ENCODE measurements around the gene HRK.
A peak's percentile ranks its signal among the peaks of the same experiment; 100 is the strongest.
"Not testable (repeated sequence)": the region's sequence is repeated elsewhere in the genome, so short reads cannot be mapped to it uniquely, and the experiment has no call there.

The HRK gene

DNA sequence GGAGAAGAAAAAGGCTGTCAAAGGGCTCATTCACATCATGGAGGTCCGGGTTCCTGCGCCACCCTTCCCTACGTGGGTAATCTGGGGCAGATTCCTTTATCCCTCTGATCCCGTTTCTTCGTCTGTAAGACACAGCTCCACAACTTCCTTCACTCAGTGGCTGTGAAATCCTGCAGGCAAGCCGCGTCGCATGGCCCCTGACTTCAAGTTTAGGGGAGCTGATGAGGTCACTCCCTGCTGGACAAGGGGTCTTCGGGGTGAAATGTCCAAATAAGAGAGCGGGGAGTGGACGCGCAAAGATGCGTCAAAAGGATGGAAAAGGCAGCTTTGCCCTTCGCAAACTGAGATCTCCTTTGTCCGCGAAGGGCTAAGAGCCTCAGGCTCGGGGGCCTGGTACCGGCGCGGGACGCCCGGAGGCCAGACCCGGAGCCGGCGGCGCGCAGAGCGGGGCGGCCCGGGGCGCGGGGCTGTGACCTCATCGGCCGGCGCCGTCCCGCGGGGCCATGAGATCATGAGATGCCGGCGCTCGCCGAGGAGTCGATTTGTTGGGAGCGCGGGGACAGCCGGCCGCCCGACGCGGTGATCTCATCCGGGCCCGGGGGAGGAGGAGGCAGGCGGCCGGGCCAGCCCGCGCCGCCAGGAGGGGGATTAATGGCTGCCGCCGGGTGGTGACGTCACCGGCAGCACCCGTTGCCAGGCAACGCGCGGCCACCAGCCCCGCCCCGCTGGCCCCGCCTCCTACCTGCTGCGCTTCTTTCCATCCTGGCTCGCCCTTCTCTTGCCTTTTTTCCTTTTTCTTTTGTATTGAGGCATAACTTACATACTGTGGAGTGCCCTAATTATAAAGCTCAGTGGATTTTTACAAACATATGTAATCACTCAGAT lies 62.1 kb downstream of the HRK start:
- peak; percentile 74 for DNase-seq (ENCODE audit: low read depth)

DNA sequence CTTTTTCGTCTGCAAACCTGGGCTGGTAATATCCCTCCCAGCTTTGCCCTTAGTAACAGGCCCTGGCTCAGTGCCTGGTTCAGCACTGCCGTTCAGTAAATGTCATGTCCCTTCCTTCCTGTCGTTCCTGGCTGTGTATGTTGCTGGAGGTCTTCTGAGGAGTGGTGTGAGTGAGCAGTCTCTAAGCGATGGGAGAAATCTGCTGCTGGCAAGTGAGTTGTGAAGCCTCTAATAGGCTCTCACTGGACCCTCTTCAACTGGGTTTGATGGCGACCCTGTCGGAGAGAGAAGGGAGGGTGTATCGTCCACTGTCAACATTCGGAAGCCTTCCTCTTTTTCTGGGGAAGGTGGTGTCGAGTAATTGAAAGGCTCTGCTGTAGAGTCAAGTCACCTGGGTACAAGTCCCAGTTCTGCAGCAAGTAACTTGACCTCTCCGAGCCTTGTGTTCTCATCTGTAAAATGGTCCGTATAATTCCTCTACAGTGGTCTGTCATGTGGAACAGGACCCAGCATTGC lies 62.8 kb downstream of the HRK start:
- no peak for DNase-seq (ENCODE audit: low read depth)

DNA sequence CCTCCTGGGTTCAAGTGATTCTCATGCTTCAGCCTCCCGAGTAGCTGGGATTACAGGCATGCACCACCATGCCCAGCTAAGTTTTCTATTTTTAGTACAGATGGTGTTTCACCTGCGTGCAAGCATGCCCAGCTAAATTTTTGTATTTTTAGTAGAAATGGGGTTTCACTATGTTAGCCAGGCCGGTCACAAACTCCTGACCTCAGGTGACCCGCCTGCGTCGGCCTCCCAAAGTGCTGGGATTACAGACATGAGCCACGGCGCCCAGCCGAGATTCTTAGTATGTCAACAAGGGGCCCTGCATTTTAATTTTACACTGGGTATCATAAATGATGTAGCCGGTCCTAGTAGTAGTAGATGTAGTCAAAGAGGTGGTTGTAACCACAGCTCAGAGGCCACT lies 66.5 kb downstream of the HRK start:
- DNase-seq (ENCODE audit: low read depth): not testable (repeated sequence)

DNA sequence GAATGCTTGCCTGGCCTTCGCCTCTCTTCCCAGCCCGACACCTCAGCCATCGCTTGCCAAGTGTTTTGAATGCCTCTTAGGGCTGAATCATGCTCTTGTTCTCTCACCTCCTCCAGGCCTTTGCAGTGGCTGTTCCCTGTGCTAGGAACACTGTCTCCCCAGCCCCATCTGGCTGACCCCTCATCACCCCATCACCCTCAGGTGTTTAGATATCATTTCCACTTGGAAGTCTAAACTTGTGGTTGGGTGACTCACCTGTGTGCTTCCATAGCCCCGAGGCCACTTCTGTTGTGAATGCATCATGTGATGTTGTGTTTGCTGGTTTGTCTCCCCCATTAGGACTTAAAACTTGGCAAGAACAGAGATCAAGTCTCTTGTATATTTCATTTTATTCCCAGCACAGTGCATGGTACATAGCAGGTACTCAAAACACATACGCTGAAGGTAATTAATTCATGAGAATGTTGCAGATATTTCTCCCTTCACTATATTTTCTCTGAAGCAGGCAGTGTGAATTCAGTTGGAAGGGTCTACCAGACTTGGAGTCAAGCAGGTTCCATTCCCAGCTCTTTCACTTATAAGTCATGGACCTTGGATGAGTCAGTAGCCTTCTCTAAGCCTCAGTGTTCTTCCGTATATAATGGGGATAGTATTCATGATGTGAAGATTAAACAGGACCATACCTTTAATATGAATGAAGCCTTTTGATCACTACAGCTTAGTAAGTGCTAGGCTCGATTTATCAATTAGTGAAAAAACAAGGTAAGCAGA lies 67.8 kb downstream of the HRK start:
- no peak for DNase-seq (ENCODE audit: low read depth)

DNA sequence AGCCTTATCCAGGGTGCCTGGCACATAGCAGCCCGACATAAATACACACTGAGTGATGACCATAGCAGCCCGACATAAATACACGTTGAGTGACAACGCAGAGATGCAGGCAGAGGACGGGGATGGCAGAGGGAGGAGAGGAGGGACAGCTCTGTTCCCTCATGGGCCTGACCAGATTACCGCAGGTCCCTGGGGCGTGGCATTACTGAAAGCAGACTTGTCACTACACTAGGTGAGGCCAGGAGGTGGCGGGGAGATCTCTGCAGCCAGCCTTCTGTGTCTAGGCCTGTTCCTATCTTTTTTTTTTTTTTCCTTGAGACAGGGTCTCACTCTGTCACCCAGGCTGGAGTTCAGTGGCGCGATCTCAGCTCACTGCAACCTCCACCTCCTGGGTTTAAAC lies 69.0 kb downstream of the HRK start:
- DNase-seq (ENCODE audit: low read depth): no peak

DNA sequence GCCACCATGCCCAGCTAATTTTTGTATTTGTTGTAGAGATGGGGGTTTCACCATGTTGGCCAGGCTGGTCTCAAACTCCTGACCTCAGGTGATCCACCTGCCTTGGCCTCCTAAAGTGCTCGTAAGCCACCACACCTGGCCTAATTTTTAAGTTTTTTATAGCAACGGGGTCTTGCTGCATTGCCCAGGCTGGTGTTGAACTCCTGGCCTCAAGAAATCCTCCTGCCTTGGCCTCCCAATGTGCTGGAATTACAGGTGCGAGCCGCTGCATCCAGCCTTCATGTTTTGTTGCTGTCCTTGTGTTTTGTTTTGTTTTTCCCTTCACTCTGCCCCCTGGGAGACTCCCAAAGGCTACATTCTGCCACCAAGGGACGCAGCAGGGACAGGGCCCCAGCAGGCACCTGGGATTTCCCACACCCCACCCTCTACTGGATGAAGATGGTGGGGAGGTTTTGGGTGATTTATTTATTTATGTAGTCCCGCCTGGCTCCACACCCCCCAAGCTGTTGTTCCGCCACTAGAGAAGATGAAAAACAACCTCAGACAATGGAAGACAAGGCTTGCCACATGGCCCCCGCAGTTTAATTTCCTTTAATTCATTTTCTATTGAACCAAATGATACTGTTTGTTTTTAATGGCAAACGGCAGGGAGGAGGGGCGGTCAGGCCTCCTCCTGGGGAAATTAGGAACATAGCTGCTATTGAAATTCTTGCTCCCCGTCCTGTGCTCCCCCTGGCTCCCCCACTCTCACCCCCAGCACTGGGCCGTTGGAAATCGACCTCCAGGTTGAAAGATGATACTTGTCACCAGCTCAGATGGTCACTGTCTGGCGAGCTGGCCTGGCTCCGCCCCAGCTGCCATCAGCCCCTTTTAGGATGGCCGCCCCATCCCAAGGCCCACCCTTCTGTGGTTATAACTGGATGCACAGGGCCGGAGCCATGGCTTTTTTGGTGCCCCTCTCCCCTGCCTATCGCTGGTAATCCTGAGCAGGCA lies 72.8 kb downstream of the HRK start:
- DNase-seq (ENCODE audit: low read depth): no peak

DNA sequence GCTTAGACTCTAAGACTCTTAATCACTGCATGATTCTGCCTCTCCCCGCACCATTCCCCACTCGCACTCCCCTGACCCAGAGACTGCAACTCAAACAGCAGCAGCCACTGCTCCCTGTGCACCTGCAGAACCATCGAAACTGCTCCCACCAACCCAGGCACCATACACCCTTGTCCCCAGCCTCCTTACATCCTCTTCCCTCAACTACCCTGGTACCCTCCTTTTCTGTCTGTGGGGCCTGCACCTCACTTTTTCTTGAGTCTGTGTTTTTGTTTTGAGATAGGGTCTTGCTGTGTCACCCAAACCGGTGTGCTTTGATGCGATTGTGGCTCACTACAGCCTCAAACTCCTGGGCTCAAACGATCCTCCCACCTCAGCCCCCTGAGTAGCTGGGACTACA lies 73.7 kb downstream of the HRK start:
- no peak for DNase-seq (ENCODE audit: low read depth)

DNA sequence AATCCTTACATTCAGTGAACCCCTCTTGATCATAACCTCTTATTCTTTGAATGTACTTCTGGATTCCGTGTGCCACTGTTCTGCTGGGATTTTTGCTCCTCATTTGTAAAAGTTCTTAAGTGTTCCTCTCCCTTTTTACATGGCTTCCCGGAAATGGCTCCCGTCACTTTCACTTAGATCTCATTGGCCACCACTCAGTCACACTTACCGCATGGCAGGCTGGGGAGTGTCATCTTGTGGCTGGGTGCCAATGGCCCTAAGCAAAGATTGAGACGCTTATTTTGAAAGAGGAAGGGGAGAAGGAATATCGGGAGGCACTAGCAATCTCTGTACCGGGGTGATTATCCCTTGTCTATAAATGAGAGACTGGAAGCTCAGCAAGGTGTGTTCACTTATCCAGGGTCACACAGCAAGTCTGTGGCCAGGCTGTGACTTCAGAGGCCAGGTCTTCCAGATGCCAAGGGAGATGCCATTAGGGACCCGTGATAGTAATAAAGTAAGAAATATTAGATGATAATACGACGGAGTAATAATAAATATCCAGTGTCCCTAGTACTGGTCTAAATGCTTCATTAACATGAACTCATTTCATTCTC lies 74.3 kb downstream of the HRK start:
- DNase-seq (ENCODE audit: low read depth): no peak
